ENCODE results near the gene C3orf22.
A peak's percentile ranks its signal among the peaks of the same experiment; 100 is the strongest.
"Not testable (repeated sequence)": the region's sequence is repeated elsewhere in the genome, so short reads cannot be mapped to it uniquely, and the experiment has no call there.

C3orf22 gene

DNA sequence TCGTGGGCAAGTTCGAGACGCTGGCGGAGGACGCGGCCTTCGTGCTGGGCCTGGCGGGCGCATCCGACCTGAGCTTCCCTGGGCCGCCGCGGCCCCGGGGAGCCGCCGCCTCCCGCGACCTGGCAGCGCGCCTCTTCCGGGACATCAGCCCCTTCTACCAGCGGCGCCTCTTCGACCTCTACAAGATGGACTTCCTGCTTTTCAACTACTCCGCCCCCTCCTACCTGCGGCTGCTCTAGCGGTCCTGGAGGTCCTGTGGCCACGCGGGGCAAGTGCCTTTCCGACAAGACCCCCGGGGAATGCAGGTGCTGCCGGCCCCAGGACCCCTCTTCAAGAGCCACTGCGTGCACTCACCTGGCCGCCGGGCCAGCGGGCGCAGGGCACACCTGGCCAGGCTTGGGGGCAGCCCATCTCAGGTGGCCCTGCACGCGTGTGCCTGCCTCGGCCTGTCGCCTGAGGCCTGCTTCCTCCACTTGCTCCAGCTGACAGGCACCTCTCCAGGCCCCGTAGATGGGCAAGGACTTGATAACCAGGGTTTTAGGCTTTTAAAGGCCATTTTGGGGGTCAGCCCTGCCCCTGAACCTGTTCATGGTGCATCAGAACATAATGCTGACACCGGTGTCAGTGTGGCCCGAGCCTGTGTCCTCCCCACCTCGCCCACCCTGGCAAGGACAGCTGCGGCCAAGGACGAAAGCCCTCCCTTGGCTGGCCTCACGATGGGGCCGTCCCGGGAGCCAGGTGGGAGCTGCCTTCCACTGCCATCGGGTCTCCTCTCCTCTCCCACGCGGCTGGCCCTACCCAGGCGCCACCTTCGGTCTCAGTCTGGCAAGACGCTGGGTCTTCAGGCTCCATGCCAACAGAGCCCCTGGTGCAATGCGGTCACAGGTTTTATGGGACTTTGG, 16.1 kb downstream of the C3orf22 start:
- no peak for DNase-seq (ENCODE audit: low spot score)

DNA sequence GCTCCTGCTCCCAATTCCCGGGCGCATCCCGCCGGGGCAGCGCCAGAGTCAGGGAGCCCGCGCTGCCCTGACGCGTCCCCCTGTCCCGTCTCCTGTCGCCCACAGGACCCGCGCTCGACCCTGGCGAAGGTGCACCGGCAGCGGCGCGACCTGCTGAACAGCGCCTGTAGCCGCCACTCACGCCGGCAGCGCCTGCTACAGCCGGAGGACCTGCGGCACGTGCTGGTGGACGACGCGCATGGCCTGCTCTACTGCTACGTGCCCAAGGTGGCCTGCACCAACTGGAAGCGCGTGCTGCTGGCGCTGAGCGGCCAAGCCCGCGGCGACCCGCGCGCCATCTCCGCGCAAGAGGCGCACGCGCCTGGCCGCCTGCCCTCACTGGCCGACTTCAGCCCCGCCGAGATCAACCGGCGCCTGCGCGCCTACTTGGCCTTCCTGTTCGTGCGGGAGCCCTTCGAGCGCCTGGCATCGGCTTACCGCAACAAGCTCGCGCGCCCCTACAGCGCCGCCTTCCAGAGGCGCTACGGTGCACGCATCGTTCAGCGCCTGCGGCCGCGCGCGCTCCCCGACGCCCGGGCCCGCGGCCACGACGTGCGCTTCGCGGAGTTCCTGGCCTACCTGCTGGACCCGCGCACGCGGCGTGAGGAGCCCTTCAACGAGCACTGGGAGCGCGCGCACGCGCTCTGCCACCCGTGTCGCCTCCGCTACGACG, 16.9 kb downstream of the C3orf22 start:
- DNase-seq (ENCODE audit: low spot score): no peak

DNA sequence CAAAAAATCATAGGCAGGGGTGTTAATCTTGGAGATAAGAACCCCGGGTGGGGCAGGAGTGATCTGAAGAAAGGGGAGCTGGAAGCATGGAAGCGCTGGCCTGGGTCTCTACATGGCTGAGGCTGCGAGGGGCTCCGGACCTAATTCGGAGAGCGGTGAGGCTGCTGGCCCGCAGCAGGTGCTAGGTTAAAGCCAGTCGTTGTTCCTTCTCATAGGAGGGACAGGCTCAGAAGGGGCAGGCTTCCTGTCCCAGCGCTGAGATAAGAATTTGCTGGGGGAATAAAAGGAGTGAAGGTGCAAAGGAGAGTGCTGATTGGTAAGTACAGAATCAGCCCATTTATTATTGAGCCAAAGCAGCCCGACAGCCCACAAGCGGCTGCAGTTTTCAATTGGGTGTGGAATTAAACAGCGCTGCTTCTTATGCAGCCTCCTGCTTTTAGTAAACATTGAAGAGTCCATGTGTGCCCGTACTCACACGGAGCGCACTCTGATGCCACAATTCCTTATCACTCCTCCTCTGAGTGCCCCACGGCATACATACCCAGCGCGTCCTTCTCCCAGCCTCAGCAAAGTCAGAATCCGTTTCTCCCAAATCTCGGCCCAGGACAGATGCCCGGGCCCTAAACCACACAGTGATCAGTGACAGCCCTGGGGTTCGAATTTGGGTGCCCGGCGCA, 17.6 kb downstream of the C3orf22 start:
- no peak for DNase-seq (ENCODE audit: low spot score)

DNA sequence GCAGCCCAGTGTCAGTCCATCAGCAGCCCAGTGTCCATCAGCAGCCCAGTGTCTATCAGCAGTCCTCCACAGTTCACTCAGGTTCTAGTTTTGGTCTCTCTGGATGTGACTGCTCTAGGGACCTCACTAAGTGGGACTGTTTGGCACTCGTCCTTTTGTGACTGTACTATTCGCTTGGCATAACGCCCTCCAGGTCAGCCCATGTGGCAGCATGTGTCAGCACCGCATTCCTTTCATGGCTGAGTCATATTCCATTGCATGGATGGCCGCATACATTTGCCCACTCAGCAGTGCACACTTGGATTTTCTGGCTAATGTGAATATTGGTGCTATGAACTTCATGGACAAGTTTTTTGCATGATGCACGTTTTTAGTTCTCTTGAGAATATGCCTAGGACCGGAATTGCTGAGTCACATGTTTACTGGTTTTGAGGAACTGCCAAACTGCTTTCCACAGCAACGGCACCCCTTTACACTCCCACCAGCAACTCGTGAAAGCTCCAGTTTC, 18.3 kb downstream of the C3orf22 start:
- peak; percentile 27 for DNase-seq (ENCODE audit: low spot score)

DNA sequence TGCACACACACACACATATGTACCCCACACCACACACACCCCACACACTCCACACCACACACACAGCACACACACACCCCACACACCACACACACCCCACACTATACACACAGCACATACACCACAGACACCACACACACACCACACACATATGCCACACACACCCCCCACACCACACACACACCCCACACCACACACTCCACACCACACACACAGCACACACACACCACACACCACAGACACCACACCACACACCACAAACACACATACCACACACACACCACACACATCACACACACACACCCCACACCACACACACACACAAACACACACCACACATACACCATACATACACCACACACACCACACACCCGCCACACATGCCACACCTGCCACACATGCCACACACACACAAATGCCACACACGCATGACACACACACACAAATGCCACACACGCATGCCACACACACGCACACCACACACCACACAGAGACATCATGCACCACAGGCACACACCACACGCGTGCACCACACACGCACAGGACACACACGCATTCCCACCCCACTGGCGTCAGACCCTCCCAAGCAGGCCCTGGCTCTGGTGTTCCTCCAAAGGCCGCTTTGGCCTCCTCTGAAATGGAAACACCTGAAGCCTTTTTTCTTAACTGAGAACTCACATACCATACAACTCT, 19.0 kb downstream of the C3orf22 start:
- no peak for DNase-seq (ENCODE audit: low spot score)

DNA sequence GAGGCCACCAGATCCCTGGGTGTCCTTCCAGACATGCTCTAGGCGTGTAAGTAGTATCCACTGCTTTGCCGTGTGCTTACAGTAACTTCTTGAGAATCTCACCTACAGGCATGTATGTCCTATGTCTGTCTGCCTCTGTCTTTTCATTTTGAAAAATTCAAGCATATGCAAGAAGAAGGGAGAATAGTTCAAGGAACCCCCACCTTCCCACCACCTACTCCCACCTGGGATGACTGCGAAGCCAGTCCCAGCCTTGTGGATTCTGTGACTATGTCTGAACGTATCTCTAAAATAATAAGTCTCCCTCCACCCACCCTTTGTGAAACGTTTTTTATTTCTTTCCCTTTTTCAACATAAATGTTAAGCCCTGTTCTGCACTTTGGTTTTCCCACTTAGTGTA, 19.8 kb downstream of the C3orf22 start:
- no peak for DNase-seq (ENCODE audit: low spot score)

DNA sequence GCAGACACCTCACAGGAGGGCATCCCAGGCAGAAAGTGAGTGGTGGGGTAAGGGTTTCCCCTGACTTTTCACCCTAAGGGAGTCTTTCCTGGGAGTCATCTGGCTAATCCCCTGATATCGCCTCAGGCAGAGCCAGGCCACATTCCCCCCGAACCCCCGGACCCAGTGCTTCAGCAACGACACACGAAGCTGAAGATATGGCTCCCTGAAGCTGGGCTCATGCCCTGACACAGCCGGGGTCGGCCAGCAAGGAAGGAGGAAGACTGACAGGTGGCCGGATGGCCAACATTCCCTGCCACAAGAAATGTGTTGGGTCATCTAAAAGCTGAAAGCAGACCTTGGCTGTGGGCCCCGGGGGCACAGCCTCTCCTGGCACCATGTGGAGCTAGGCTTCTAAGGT, 20.4 kb downstream of the C3orf22 start:
- no peak for DNase-seq (ENCODE audit: low spot score)

DNA sequence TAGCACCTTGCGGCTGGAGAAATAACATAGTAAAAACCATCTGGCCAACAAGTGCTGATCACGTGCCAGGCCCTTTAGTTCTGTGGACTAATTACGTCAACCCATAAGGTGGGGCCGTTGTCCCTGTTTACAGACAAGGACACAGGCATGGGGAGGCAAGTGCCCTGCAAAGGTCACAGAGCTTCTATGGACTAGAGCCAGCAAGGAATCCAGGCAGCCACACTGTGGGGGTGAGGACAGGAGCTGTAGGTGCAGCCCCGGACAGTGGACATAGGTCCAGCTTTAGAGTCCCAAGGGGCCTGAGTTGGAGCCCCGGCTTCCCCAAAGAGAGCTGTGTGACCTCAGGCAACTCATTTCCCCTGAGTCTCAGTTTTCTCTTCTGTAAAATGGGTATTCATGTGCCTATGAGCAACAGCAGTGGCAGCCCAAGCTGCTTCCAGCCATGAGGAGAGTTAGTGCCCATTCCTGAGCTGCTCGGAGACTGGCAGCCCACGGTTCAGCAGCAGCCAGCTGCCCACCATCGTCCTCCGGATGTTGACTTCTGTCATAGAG, 20.9 kb downstream of the C3orf22 start:
- no peak for DNase-seq (ENCODE audit: low spot score)

DNA sequence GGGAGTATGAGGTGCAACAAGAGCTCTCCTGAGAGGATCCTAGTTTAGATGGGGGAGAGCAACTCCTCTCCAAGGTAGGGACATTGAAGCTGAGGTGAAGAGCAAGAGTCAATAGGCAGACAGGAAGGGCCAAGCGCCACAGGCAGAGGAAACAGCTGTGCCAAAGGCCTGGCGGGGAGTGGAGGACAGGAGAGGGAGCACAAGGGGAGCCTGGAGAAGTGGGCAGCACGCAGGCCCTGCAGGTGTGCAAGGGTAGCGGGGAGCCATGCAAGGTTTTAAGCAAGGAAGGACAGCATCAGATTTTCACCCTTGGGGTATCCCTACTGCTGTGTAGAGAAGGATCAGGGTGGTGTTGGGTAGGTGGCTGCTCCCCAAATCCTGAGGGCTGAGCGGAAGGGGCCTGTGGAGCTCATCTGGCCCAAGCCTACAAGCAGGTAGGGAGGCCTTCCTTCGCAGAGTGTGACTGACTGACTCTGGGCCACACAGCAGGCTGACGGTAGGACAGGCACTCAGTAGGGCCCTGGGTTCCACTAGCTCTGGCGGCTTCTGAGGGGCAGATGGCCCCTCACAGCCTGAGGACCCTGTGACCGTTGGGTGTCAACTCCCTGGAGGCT, 21.5 kb downstream of the C3orf22 start:
- DNase-seq (ENCODE audit: low spot score): no peak

DNA sequence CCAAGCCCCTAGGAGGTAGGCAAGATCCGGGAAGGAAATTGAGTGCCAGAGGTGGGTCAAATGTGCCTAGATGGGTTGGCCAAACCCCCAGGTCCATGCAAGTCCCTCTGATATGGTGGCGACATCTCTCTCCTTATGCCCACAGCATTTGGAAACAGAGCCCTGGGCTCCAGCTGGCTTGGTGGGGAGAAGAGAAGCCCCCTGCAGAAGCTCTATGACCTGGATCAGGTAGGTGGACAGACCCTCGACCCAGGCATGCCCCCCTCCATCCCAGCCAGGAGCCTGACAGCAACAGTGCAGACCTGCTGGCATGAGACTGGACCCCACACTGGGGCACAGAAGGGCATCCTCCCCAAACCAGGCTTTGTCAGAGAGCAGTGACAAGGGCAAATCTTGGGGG, 22.6 kb downstream of the C3orf22 start:
- no peak for DNase-seq (ENCODE audit: low spot score)

DNA sequence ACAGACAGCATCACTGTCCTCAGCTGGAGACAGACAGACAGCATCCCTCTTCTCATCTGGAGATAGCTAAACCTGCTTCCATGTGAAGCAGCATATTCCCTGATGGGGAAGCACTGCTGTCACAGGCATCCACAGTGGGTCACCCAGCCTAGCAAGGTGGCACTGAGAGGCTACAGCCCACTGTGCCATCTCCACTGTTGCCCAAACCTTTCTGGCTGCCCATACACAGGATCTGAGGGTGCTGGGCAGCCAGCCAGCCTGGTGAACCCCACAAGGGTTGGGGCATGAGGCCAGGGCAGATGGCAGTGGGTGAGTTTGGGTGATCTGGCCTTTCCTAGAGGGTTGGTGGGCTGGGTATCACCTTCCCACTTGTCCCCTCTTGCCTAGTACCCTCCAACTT, 23.1 kb downstream of the C3orf22 start:
- DNase-seq (ENCODE audit: low spot score): no peak

DNA sequence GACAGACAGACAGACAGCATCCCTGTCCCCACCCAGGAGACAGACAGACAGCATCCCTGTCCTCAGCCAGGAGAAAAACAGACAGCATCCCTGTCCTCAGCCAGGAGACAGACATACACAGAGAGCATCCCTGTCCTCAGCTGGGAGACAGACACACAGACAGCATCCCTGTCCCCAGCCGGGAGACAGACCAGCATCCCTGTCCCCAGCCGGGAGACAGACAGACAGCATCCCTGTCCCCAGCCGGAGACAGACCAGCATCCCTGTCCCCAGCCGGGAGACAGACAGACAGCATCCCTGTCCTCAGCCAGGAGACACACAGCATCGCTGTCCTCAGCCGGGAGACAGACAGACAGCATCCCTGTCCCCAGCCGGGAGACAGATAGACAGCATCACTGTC, 24.0 kb downstream of the C3orf22 start:
- DNase-seq (ENCODE audit: low spot score): not testable (repeated sequence)

DNA sequence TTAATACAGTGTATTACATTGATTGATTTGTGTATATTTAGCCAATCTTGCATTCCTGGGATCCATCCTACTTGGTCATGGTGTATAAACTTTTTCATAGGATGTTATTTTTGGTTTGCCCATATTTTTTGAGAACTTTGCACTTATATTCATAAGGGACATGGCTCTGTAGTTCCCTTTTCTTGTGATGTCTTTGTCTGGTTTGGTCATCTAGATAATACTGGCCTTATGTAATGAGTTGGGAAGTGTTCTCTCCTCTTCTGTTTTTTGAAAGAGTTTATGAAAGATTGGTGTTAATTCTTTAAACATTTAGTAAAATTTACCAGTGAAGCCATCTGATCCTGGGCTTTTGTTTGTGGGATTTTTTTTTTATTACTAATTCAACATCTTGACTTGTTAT, 25.2 kb downstream of the C3orf22 start:
- no peak for DNase-seq (ENCODE audit: low spot score)

DNA sequence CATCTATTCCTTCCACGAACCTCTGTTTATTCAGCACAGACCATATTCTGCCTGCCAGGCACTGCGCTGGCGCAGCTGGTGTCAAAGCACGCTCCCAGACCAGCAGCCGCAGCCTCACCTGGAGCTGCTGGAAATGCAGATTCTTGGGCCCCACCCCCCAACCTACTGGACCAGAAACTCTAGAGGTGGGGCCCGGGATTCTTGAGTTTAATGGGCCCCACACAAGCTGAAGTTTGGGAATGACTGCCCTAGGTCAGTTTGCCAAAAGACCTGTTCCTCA, 27.7 kb downstream of the C3orf22 start:
- DNase-seq (ENCODE audit: low spot score): no peak

DNA sequence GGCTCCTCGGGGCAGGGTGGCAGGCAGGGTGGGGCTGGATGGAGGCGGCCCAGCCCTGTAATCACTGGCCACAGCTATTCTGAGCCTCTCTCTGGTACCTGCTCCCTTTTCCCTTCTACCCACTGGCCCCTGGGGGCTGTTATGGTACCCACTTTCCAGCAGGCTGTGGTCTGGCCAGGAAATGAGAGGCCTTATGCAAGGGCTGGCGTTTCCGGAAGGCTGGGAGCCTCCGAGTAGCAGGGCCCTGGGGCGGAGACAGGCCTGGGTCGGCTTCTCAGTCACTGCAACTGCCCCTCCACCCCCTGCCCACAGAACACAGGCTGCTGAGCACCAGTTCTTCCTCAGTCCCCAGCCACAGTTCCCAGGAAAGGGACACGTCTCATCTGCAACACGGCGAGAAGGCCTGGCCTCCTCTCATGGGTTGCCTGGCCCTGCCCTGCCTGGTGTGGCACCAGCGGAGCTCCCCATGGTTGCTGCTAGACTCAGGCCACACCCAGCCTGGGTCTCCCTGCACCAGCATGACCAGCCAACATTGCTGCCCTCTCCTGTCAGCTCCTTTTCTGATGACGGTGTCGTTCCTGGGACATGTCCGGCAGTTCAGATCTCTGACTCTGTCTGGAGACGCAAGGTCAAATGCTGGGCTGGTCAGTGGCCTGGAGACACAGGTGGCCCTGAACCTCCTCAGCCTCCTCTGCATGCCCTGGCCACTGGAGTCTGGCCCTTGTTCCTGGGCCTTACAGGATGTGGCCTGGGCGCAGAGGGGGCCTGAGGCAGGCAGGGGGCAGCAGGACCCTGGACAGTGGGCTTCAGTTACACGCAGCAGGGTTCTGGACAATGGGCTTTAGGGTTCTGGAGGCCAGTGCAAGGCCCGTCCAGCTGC, 28.3 kb downstream of the C3orf22 start:
- peak; percentile 18 for DNase-seq (ENCODE audit: low spot score)

DNA sequence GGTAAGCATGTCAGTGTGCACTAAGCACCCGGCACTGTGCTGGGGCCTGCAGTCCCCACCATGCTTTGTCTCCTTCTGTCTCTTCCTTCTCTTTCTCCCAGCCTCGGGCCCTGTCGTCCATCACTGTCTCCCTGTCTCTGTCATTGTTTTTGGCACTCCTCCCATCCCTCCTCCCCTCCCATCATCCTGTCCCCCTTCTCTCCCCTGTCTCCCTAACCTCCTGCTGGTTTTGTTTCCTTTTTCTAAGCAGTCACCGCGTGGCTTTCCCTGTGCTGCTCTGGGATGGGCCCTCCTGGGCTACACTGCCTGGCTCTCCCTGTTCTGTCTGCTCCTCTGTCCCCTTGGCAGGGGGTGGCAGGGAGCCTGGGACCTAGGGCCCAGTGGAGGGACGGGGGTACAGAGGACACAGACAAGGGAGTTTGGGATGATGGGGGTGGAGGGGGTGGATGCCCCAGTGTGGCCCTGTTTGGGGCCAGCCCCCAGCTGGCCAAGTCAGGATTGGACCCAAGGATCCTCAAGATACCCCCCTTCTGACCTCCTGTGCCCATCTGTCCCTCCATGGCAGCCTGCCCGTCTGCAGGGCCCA, 29.1 kb downstream of the C3orf22 start:
- DNase-seq (ENCODE audit: low spot score): no peak

DNA sequence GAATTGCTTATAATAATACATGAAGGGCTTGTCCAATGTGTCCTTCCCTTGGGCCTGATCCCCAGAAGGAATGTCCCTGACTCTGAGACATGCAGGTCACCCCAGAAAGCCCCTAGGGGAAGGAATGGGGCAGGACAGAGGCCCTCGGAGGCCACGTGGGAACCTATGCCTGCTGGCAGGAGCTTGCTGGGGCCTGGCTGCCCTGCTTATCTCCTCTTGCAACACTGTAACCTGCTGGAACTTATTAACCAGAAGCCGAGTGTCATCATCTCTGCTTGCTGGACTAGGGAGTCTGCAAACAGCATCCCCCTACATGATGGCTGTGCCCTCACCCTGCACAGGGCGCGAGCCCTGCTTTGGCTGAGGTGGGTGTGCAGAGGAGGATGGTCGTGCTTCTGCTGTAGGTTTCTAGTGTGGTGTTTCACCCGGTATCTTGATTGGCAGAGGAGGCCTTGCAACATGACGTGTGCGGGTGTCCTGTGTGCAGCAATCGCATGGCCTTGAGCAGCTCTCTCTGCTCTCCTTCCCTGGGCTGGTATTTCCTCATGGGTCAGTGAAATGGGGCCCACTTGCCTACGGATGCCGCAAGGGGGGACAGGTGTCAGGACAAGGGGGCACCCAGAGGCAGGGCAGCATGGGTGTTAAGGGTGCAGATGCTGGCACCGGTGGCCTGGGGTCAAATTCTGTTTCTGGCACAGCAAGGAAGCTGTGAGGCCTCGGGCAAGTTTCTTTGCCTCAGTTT, 29.8 kb downstream of the C3orf22 start:
- no peak for DNase-seq (ENCODE audit: low spot score)

DNA sequence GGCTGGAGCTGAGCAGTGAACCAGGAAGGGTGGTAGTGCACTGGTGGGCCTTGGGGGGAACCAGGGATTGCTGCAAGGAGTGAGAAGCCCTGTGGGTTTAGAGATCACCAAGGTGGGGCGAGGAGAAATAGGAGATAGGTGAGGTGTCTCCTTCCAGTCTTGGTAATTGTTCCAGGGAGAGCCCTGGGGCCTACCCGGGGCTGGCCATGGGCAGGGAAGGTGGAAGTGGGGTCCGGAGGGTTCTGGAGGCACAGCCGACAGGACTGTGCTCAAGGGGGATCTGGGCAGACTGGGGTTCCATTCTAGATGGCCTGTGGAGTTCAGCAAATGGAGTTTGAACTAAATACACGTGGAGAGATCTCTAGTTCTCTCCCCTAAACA, 30.3 kb downstream of the C3orf22 start:
- DNase-seq (ENCODE audit: low spot score): no peak

DNA sequence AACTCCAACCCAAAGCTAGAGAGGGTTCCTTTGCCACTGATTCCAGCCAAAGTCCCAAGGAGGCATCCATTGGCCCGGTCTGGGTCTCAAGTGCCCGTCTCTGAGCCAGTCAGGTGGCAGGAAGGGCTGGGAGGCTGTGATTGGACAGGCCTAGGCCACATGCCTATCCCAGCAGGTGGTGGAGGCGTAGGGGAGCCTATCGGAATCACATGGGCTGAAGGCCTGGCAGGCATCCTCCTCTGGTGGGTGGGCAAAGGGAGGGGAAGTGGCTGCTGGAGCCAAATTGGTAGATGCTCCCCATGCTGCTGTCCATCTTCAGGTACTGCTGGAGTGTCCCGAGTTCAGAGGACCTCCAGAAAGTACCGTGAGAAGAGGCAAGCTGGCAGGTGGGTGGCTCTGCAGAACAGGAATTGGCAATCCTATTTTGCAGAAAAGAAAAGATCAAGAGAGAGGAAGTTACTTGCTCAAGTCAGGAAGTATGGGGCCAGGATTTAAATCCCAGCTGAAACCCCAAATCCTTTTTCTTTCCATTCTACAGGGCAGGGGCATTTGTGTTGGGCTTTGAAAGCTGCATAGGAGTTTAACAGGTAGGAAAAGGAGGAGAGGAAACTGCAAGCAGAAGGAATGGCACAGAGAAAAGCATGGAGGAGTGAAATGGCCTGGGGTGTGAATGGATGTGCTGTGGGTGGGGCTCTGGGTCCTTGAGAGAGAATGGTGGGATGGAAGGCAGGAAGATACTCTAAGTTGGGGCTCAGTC, 31.1 kb downstream of the C3orf22 start:
- no peak for DNase-seq (ENCODE audit: low spot score)

Data from pons (tissue), 1 donor.